Pulmonary artery endothelial cell (primary cell): ENCODE results near the gene UBE3C. TPM values are rescaled to one million over a fixed set of nuclear protein-coding genes. Genes with fewer than 3 reads are reported as not detected.
A peak's percentile ranks its signal among the peaks of the same experiment; 100 is the strongest.
"Not testable (repeated sequence)": the region's sequence is repeated elsewhere in the genome, so short reads cannot be mapped to it uniquely, and the experiment has no call there.

Experiments used
- DNase-seq: peaks from one replicate; pipeline ENCODE4 v3.0.0-alpha.2; 2011; ENCODE audit warnings: low read depth, low spot score
- total RNA-seq: library from RNA; depleted of rRNA; stranded (reverse); fragments of >200 nt; gene quantifications from 2 replicates; pipeline ENCODE4 v1.2.3, GENCODE V29; 2014

Gene UBE3C
- total RNA-seq, 1 donor from 2014 or later, result 115 TPM

- no peak for DNase-seq
Measured at GRCh38 chr7:157235357-157236333, 96.9 kb downstream of the UBE3C start.

GRCh38 chr7:157238087-157238486 is 99.4 kb downstream of the UBE3C start:
- DNase-seq, result no peak

DNA sequence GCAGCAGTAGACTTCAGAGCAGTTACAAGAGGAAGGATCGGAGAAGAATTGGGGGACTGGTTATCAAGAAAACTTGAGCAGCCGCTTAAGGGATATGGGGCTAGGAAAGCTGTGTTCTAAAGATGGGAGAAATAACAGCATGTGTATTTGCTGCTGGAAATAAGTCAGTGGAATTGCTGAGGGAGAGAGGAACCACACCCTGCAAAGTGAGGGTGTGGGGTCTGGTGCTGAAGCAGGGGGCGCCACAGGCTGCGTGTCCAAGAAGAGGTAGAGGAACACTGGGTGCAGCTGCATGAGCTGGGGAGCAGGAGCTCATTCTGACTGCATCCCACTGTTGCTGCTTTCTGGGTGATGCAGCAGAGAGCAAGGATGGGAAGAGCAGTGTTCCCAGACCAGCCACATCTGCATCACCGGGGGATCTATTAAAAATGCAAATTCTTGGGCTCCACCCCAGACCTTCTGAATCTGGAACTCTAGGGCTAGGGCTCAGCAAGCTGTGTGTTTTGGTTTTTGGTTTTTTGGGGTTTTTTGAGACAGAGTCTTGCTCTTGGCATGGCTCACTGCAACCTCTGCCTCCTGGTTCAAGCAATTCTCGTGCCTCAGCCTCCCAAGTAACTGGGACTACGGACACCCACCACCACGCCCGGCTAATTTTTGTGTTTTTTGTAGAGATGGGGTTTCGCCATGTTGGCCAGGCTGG is 101.0 kb downstream of the UBE3C start:
- no peak for DNase-seq

DNA sequence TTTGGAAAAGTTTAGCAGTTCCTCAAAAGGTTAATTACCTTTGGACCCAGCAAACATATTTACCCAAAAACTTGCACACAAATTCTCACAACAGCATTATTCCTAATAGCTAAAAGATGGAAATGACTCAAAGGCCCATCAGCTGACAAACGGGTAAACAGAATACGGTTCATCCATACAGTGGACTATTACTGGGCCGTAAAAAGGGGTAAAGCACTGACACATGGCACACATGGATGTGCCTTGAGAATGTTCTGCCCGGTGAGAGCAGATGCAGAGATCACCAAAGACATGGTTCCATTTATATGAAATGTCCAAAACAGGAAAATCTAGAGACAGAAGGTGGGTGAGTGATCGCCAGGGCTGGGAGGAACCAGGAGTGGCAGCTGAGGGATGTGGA is 102.9 kb downstream of the UBE3C start:
- no peak for DNase-seq

GRCh38 chr7:157244516-157245294 is 106.0 kb downstream of the UBE3C start:
- DNase-seq, result no peak

DNA sequence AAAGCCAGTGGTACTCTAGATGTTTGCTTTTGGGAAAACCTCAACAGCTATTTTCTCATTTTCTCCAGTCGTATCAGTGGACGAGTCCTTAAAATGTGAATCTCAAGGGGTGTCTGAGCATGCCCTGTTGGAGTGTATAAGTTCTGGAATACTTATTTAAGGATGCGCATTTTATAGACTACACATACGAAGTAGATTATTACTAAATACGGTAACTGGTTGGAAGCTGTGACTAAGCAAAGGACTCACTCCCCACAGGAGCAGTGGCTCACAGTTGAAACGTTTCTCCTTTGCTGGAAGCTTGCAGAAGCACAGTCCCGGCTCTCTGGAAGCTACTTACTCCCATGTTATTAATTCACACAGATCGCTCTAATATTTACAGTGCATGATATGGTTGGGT is 107.3 kb downstream of the UBE3C start:
- DNase-seq, result no peak

GRCh38 chr7:157248659-157249058 is 109.9 kb downstream of the UBE3C start:
- DNase-seq, result no peak

DNA sequence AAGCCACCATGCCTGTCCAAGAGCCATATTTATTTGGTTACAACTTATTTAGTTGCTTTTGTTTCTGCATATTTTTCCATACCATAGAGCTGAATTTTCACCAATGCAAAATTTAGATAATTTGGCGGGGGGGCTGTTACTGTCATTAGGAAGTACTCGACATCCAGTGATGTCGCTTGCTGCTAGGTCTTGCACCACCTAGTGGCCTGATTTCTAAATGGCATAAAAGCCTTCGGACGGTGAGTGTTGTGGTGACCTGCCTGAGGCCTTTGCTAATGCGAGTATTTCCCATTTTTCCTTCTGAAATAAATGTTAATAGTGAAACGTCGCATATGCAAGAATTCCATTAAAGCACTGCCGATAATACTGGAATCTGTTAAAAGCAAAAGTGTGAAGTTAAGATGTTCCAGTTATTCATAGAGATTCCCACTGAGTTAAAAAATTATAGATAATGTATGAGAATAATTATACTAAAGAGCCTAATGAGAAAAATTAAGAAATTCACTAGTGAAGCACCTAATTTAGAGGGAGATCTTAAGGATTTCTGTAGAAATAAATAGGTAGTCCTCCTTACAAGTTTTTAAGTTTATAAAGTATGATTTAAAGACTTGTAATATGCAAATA is 112.0 kb downstream of the UBE3C start:
- DNase-seq, result no peak

- DNase-seq, result not testable (repeated sequence)
Measured at GRCh38 chr7:157251817-157252216, 113.1 kb downstream of the UBE3C start.

GRCh38 chr7:157253850-157254249 is 115.1 kb downstream of the UBE3C start:
- no peak for DNase-seq

GRCh38 chr7:157254781-157255180 is 116.1 kb downstream of the UBE3C start:
- DNase-seq, result not testable (repeated sequence)

DNA sequence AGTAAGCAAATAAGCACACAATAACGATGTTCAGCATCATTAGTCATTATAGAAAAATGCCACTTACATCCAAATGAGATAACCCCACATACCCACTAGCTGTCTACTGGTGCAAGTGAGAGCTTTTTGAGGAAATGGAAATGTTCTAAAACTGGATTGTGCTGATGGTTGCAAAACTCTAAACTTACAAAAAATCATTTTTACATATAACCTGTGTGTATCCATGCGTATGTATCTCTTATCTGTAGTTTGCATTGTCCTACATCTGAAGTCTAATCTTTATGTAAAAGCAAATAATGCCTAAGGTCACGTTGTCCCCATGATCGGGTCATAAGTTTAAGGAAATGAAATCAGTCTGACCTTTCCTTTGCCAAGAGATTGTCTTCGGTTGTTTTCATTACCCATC is 116.5 kb downstream of the UBE3C start:
- peak; percentile 15 for DNase-seq

- no peak for DNase-seq
Measured at GRCh38 chr7:157263156-157263555, 124.4 kb downstream of the UBE3C start.

DNA sequence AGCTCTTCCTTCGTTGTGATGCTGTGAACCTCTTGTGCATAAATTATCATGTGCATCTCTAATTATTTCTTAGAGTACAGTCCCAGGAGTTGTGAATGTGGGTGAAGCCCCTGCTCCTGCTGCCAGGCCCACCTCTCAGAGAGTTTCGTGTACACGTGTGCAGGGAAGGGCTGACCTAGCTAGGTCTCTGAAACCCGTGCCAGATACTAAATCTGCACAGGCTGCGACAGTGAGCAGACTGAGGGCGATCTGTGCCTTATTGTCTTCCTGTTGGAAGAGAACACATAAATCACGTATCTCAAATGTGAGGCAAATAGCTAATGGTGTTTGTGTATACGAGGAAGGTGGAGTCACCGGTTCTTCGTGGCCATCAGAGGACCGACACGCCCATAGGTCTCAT is 126.3 kb downstream of the UBE3C start:
- no peak for DNase-seq

GRCh38 chr7:157266272-157266671 is 127.5 kb downstream of the UBE3C start:
- DNase-seq, result no peak

GRCh38 chr7:157267516-157267915 is 128.8 kb downstream of the UBE3C start:
- no peak for DNase-seq

- no peak for DNase-seq
Measured at GRCh38 chr7:157267956-157268355, 129.2 kb downstream of the UBE3C start.

DNA sequence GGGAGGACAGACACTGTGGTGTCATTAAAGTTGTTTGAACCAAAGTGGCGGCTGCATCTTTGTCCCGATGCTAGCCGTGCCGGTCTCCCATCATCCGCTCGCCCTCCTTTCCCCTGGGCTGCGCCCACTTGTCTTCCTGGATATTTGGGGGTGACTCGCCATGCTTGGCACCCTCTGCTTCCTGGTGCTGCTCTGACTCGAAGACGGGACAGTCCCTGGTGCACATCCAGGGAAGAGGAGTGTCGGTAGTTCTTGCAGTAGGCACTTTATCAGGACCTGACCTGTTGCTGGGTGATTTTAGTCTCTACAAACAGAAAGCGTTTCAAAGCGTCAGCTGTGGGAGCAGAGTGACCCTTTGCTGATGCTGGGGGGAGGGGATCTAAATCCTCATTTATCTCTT is 129.8 kb downstream of the UBE3C start:
- no peak for DNase-seq

GRCh38 chr7:157269341-157270059 is 130.8 kb downstream of the UBE3C start:
- no peak for DNase-seq

DNA sequence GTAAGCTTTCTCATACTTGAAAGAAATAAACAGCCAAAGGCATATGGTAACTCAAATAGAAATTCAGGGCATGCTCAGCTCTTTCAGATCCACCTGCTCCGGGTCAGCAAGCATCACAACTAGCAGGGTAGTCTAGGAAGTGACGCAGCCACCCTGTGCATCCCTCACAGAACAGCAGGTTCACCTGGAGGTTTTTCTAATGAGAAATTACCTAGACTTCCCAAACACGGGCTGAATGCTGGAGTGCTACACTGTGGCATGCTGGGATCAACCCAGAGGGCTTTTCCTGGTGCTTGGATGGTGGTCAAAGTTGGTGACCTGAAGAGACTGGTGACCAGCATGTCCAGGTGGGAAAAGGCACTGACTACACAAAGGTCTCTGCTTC is 131.3 kb downstream of the UBE3C start:
- no peak for DNase-seq
